ENCODE data around the gene RASGRP1. TPM values are rescaled to one million over a fixed set of nuclear protein-coding genes. Genes with fewer than 3 reads are reported as not detected.

The RASGRP1 gene
- total and polyA plus RNA-seq, 2 donors (not counting 1 experiment from before 2014, with no cell fraction given), result 17.7 to 24.7 TPM

DNA sequence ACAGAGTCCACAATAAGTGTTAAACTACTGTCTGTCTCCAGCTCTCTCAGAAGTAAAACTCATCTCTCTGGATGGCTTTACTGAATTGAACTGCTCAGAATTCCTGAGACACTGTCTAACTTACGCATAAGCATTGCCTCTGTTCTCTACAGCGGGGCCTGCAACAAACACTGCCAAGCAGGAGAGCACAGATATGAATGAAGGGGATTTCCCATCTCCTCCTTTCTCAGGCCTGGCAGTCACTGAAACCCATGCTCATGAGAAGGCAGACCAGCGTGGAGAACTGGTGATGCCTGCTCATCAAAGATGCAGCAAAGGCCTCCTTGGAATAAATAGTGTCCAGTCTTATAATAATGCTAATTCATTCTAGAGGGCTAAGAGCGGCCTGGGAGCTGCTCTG lies 10.3 kb downstream of the RASGRP1 start:
- no peaks in the 10 kb centered on the region for H3K27me3 Mint-ChIP-seq
- Histone ChIP-seq H3K36me3 (replicated peaks in 1 of 2; ENCODE audit: control extremely low read depth in 1 of 2, control insufficient read depth in 1 of 2, extremely low read depth in 1 of 2, insufficient read depth in 2 of 2, low read length in 1 of 2) (peaks cover 1 to 24% of the 10 kb centered on the region in 2 experiments), H3K27me3 (replicated peaks in 1 of 4; ENCODE audit: control extremely low read depth in 1 of 4, control insufficient read depth in 3 of 4, insufficient read depth in 4 of 4, low read length in 3 of 4) (no peaks in the 10 kb centered on the region), H2AFZ (ENCODE audit: insufficient read depth, low read depth, low read length, poor library complexity, severe bottlenecking) (no peak overlapping the region), H3K27ac (ENCODE audit: low read length in 2 of 2) (no peak overlapping the region), H3K9ac (ENCODE audit: low read length) (no peak overlapping the region), H3K79me2 (ENCODE audit: control insufficient read depth, insufficient read depth, low read length) (peaks cover 85% of the 10 kb centered on the region), H4K20me1 (ENCODE audit: control insufficient read depth, insufficient read depth, low read length, poor library complexity, severe bottlenecking) (peaks cover 9% of the 10 kb centered on the region), H3K9me3 (ENCODE audit: control extremely low read depth in 1 of 3, control insufficient read depth in 2 of 3, insufficient read depth in 1 of 3, low read length in 2 of 3) (no peaks in the 10 kb centered on the region), H3K4me2 (replicated peaks; ENCODE audit: low read depth, low read length, poor library complexity, severe bottlenecking) (no peak overlapping the region), H3K4me3 (ENCODE audit: control extremely low read depth in 1 of 5, extremely low read depth in 1 of 5, insufficient read depth in 1 of 5, low read depth in 2 of 5, low read length in 4 of 5) (no peak overlapping the region), H3K4me1 (ENCODE audit: control insufficient read depth in 2 of 2, insufficient read depth in 2 of 2, low read length in 2 of 2) (peaks cover 35 to 40% of the 10 kb centered on the region in 2 donors)
- CTCF ChIA-PET, result interaction anchor here (0.5 to 8.2 kb wide), 4 partner anchors 9 to 161 kb away, joined by 4 to 30 read pairs (median 20); partner anchors contain the start of gene RASGRP1
- H3K27ac Mint-ChIP-seq, result no peak overlapping the region
- H3K4me3 Mint-ChIP-seq, result no peak overlapping the region
- DNase-seq (no peak), ATAC-seq (ENCODE audit: low read depth) (no peak)
- intact Hi-C loops (cut with micrococcal nuclease), result no loop called here
- POLR2A ChIA-PET, result no interaction called here
- no peaks in the 10 kb centered on the region for H3K9me3 Mint-ChIP-seq (ENCODE audit: insufficient read depth)
- 63% methylated on average over 2 of the region's 4 CpGs for WGBS (ENCODE audit: insufficient coverage)
- TF ChIP-seq, protein P1, sequence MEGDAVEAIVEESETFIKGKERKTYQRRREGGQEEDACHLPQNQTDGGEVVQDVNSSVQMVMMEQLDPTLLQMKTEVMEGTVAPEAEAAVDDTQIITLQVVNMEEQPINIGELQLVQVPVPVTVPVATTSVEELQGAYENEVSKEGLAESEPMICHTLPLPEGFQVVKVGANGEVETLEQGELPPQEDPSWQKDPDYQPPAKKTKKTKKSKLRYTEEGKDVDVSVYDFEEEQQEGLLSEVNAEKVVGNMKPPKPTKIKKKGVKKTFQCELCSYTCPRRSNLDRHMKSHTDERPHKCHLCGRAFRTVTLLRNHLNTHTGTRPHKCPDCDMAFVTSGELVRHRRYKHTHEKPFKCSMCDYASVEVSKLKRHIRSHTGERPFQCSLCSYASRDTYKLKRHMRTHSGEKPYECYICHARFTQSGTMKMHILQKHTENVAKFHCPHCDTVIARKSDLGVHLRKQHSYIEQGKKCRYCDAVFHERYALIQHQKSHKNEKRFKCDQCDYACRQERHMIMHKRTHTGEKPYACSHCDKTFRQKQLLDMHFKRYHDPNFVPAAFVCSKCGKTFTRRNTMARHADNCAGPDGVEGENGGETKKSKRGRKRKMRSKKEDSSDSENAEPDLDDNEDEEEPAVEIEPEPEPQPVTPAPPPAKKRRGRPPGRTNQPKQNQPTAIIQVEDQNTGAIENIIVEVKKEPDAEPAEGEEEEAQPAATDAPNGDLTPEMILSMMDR (IDR thresholded peaks at IDR 0.05), result no peak
- TF ChIP-seq EZH2 (IDR thresholded peaks at IDR 0.05; ENCODE audit: borderline replicate concordance, insufficient read depth, low read depth, low read length, poor library complexity, severe bottlenecking), result no peak
- H3K4me1 Mint-ChIP-seq, result peaks cover 60% of the 10 kb centered on the region

DNA sequence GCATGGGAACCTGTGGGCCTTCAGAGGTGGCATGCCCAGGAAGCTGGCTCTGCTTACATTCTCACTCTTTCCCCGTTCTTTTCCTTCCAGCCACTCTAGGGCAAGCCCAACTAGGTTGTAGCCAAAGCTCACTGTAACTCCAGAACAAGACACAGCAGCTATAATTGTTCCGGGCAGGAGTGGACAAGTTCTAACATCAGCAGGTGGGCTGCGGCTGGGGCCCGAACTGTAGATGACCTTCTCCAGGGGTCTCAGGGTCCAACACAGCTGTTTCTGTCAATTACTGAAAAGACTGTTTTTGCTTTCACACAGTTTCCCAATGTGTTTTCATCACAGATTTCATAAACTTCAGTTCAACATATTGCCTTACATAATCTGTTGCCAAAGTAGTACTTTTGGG lies 11.5 kb downstream of the RASGRP1 start:
- H3K9ac ChIP-seq (ENCODE audit: low read length), result no peak overlapping the region
- H3K27me3 Mint-ChIP-seq, result no peaks in the 10 kb centered on the region
- no peak for ATAC-seq (ENCODE audit: low read depth)
- peaks cover 91% of the 10 kb centered on the region for H3K79me2 ChIP-seq (ENCODE audit: control insufficient read depth, insufficient read depth, low read length)
- TF ChIP-seq, protein P1 (IDR thresholded peaks at IDR 0.05), result no peak
- no peak for TF ChIP-seq EZH2 (IDR thresholded peaks at IDR 0.05; ENCODE audit: borderline replicate concordance, insufficient read depth, low read depth, low read length, poor library complexity, severe bottlenecking)
- no peak overlapping the region for H3K27ac Mint-ChIP-seq
- H3K4me1 ChIP-seq (ENCODE audit: control insufficient read depth in 2 of 2, insufficient read depth in 2 of 2, low read length in 2 of 2), result peaks cover 23 to 28% of the 10 kb centered on the region in 2 donors
- no peak overlapping the region for H3K27ac ChIP-seq (ENCODE audit: low read length in 2 of 2)
- no peaks in the 10 kb centered on the region for H3K27me3 ChIP-seq (replicated peaks in 1 of 4; ENCODE audit: control extremely low read depth in 1 of 4, control insufficient read depth in 3 of 4, insufficient read depth in 4 of 4, low read length in 3 of 4)
- peaks cover 49% of the 10 kb centered on the region for H3K4me1 Mint-ChIP-seq
- ChIA-PET POLR2A (no interaction called here), CTCF (interaction anchor here (0.6 to 8.2 kb wide), 5 partner anchors 11 to 146 kb away, joined by 3 to 30 read pairs (median 18); partner anchors contain the start of gene RASGRP1)
- peaks cover 11% of the 10 kb centered on the region for H4K20me1 ChIP-seq (ENCODE audit: control insufficient read depth, insufficient read depth, low read length, poor library complexity, severe bottlenecking)
- no peak for DNase-seq
- no peaks in the 10 kb centered on the region for H3K9me3 ChIP-seq (ENCODE audit: control extremely low read depth in 1 of 3, control insufficient read depth in 2 of 3, insufficient read depth in 1 of 3, low read length in 2 of 3)
- no peak overlapping the region for H3K4me3 ChIP-seq (ENCODE audit: control extremely low read depth in 1 of 5, extremely low read depth in 1 of 5, insufficient read depth in 1 of 5, low read depth in 2 of 5, low read length in 4 of 5)
- no peak overlapping the region for H2AFZ ChIP-seq (ENCODE audit: insufficient read depth, low read depth, low read length, poor library complexity, severe bottlenecking)
- no peak overlapping the region for H3K4me3 Mint-ChIP-seq
- no peaks in the 10 kb centered on the region for H3K9me3 Mint-ChIP-seq (ENCODE audit: insufficient read depth)
- WGBS (ENCODE audit: insufficient coverage), result 98% methylated on average over 4 of the region's 4 CpGs
- peaks cover 1 to 34% of the 10 kb centered on the region in 2 experiments for H3K36me3 ChIP-seq (replicated peaks in 1 of 2; ENCODE audit: control extremely low read depth in 1 of 2, control insufficient read depth in 1 of 2, extremely low read depth in 1 of 2, insufficient read depth in 2 of 2, low read length in 1 of 2)
- intact Hi-C loops (cut with micrococcal nuclease), result no loop called here
- H3K4me2 ChIP-seq (replicated peaks; ENCODE audit: low read depth, low read length, poor library complexity, severe bottlenecking), result no peak overlapping the region

Data from B cell (primary cell).